Neuron (in vitro differentiated cells): ENCODE data around the gene NME7.
"Not testable (repeated sequence)": the region's sequence is repeated elsewhere in the genome, so short reads cannot be mapped to it uniquely, and the experiment has no call there.

ENCODE experiments used
- H2AFZ ChIP-seq: one replicate; pipeline ENCODE4 v1.6.1; 2013; ENCODE audit warnings: low read depth, mild to moderate bottlenecking, inconsistent platforms, low read length, moderate library complexity
- H3K27me3 ChIP-seq: one replicate; pipeline ENCODE4 v1.6.1; 2013; ENCODE audit warnings: low read length; ENCODE audit not compliant: insufficient read depth
- H3K36me3 ChIP-seq: one replicate; pipeline ENCODE4 v1.6.1; 2013; ENCODE audit warnings: low read length; ENCODE audit not compliant: insufficient read depth
- H3K4me1 ChIP-seq: one replicate; pipeline ENCODE4 v1.6.1; 2013; ENCODE audit warnings: low read length; ENCODE audit not compliant: insufficient read depth
- H3K4me3 ChIP-seq: 2 replicates; pipeline ENCODE4 v1.5.1; 2013; ENCODE audit warnings: mild to moderate bottlenecking, low read length, moderate library complexity
- H3K9me3 ChIP-seq: one replicate; pipeline ENCODE4 v1.6.1; 2013; ENCODE audit warnings: low read length

NME7 gene

GRCh38 chr1:169130683-169131082, 236.9 kb downstream of the NME7 start:
- no peaks in the 10 kb centered on the region for H3K9me3 ChIP-seq
- no peak overlapping the region for H3K4me3 ChIP-seq
- H2AFZ ChIP-seq = no peak overlapping the region
- no peaks in the 10 kb centered on the region for H3K4me1 ChIP-seq
- no peaks in the 10 kb centered on the region for H3K27me3 ChIP-seq
- H3K36me3 ChIP-seq = peaks cover 54% of the 10 kb centered on the region

GRCh38 chr1:169129109-169129784, 238.3 kb downstream of the NME7 start:
- Histone ChIP-seq H3K4me1 (no peaks in the 10 kb centered on the region), H3K36me3 (peaks cover 69% of the 10 kb centered on the region), H3K9me3 (no peaks in the 10 kb centered on the region), H3K27me3 (no peaks in the 10 kb centered on the region), H3K4me3 (no peak overlapping the region), H2AFZ (no peak overlapping the region)

- no peak overlapping the region for H3K4me3 ChIP-seq
- H2AFZ ChIP-seq = no peak overlapping the region
- H3K27me3 ChIP-seq = no peaks in the 10 kb centered on the region
- H3K4me1 ChIP-seq = no peaks in the 10 kb centered on the region
- H3K9me3 ChIP-seq = no peaks in the 10 kb centered on the region
- peaks cover 71% of the 10 kb centered on the region for H3K36me3 ChIP-seq
These were observed 239.0 kb downstream of the NME7 start for GRCh38 chr1:169128562-169128961.

GRCh38 chr1:169127305-169127704, 240.3 kb downstream of the NME7 start:
- H3K36me3 ChIP-seq = peaks cover 65% of the 10 kb centered on the region
- no peaks in the 10 kb centered on the region for H3K4me1 ChIP-seq
- H3K9me3 ChIP-seq = no peaks in the 10 kb centered on the region
- no peak overlapping the region for H3K4me3 ChIP-seq
- H2AFZ ChIP-seq = no peak overlapping the region
- H3K27me3 ChIP-seq = no peaks in the 10 kb centered on the region

GRCh38 chr1:169126335-169126734, 241.3 kb downstream of the NME7 start:
- H3K27me3 ChIP-seq = no peaks in the 10 kb centered on the region
- no peak overlapping the region for H2AFZ ChIP-seq
- H3K4me3 ChIP-seq = no peak overlapping the region
- no peaks in the 10 kb centered on the region for H3K9me3 ChIP-seq
- H3K36me3 ChIP-seq = peaks cover 62% of the 10 kb centered on the region
- no peaks in the 10 kb centered on the region for H3K4me1 ChIP-seq

- not testable (repeated sequence) for H3K4me1 ChIP-seq, H2AFZ ChIP-seq, H3K4me3 ChIP-seq, H3K27me3 ChIP-seq, H3K9me3 ChIP-seq
- peaks cover 55% of the 10 kb centered on the region for H3K36me3 ChIP-seq
These were observed 242.0 kb downstream of the NME7 start for GRCh38 chr1:169125597-169125996.

- H3K36me3 ChIP-seq = peaks cover 50% of the 10 kb centered on the region
- H3K9me3 ChIP-seq = no peaks in the 10 kb centered on the region
- no peaks in the 10 kb centered on the region for H3K4me1 ChIP-seq
- H3K27me3 ChIP-seq = no peaks in the 10 kb centered on the region
- H2AFZ ChIP-seq = no peak overlapping the region
- H3K4me3 ChIP-seq = no peak overlapping the region
These were observed 243.1 kb downstream of the NME7 start for GRCh38 chr1:169124459-169124858.

GRCh38 chr1:169122976-169123375, 244.6 kb downstream of the NME7 start:
- no peaks in the 10 kb centered on the region for H3K4me1 ChIP-seq
- no peaks in the 10 kb centered on the region for H3K9me3 ChIP-seq
- peaks cover 40% of the 10 kb centered on the region for H3K36me3 ChIP-seq
- no peak overlapping the region for H2AFZ ChIP-seq
- H3K4me3 ChIP-seq = no peak overlapping the region
- H3K27me3 ChIP-seq = no peaks in the 10 kb centered on the region

- Histone ChIP-seq H3K4me1 (no peaks in the 10 kb centered on the region), H2AFZ (no peak overlapping the region), H3K4me3 (no peak overlapping the region), H3K36me3 (peaks cover 39% of the 10 kb centered on the region), H3K9me3 (no peaks in the 10 kb centered on the region), H3K27me3 (no peaks in the 10 kb centered on the region)
These were observed 246.3 kb downstream of the NME7 start for GRCh38 chr1:169121146-169121923.

GRCh38 chr1:169120066-169120465, 247.5 kb downstream of the NME7 start:
- Histone ChIP-seq H3K9me3 (no peaks in the 10 kb centered on the region), H3K4me1 (peaks cover 7% of the 10 kb centered on the region), H3K27me3 (no peaks in the 10 kb centered on the region), H3K36me3 (peaks cover 39% of the 10 kb centered on the region), H3K4me3 (no peak overlapping the region), H2AFZ (no peak overlapping the region)

GRCh38 chr1:169119405-169119804, 248.2 kb downstream of the NME7 start:
- H3K27me3 ChIP-seq = no peaks in the 10 kb centered on the region
- H2AFZ ChIP-seq = no peak overlapping the region
- peaks cover 34% of the 10 kb centered on the region for H3K36me3 ChIP-seq
- no peak overlapping the region for H3K4me3 ChIP-seq
- peaks cover 7% of the 10 kb centered on the region for H3K4me1 ChIP-seq
- no peaks in the 10 kb centered on the region for H3K9me3 ChIP-seq

- no peak overlapping the region for H2AFZ ChIP-seq
- H3K27me3 ChIP-seq = no peaks in the 10 kb centered on the region
- no peaks in the 10 kb centered on the region for H3K9me3 ChIP-seq
- H3K4me3 ChIP-seq = no peak overlapping the region
- H3K36me3 ChIP-seq = peaks cover 37% of the 10 kb centered on the region
- H3K4me1 ChIP-seq = peaks cover 7% of the 10 kb centered on the region
These were observed 249.4 kb downstream of the NME7 start for GRCh38 chr1:169118227-169118626.

- Histone ChIP-seq H3K4me1 (peaks cover 7% of the 10 kb centered on the region), H2AFZ (no peak overlapping the region), H3K27me3 (no peaks in the 10 kb centered on the region), H3K36me3 (peaks cover 39% of the 10 kb centered on the region), H3K9me3 (no peaks in the 10 kb centered on the region), H3K4me3 (no peak overlapping the region)
These were observed 250.0 kb downstream of the NME7 start for GRCh38 chr1:169117599-169117998.
